NCI-H446 (cell line): ENCODE results near the gene MIEF1.

Experiments
- DNase-seq, 2 experiments: peaks; one replicate each; lab custom pipeline; 2025; lab: John Stamatoyannopoulos, UW

The MIEF1 gene

DNA sequence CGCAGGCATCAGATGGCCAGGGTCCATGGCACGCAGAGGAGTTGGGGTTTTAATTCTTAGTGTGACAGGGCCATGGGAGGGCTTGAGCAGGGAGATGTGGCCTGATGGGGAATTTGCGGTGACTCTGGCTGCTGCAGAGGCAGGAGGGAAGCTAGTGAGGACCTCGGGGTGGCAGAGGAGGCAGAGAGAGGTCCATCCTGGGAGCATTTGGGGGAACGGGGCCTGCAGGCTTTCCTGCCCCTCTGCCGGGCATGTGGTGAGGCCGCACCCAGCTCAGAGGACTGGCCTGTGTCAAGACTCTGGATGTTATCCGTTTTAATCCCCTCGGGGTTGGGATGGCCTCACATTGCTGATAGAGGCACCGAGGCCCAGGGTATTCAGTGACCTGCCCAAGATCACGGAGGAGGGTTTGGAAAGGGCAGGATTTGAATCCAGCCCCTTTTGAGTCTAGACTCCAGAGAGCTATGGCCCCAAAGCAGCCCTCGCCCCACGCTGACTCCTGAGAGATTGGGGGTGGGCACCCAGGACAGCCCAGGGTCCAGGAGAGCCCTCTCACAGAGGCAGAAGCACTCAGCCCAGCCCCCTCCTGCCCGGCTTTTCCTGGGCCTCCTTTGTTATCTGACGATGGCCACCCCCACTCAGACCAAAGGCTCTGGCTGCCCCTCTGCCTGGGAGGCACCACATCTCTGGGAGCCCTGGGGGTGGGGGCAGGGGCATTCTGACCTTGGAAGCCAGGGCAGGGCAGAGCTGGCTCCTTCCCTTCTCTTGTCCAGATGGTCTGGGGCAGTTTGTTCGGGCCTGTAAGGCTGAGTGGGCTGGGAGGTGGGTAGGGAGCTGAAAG lies 31.4 kb upstream of the MIEF1 start:
- no peak for DNase-seq

DNA sequence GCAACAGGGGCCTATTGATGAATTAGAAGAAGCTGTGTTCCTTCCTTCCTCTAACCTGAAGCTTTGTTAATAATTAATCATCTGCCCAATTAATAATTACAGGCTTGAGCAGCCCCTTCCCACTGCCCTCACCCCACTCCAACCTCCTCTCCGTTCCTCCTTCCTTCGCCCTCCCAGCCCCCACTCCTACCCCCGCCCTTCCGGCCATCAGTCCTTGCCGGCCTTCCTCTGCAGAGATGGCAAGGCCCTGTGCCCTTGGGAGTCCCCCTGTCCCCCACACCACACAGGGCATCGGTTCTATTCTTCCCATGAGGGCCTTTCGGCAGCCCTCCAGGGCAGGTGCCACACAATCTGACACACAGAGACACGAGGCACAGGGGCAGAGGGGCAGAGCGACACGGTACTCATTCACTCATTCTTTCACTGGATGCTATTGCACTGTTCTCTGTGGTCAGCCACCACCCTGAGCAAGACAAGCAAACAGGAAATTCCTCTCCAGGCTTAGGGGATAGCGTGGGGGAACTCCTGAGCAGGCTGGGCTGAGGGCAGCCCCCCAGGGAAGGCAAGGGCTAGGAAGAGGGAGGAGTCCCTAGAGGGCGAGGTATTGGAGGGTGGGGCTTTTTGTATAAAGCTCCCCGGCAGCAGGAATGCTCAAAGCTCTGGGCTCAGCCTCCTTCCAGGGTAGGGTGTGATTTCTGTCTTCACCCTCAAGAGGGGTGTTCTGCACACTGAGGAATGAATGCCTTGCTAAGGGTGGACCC lies 30.5 kb upstream of the MIEF1 start:
- no peak for DNase-seq

DNA sequence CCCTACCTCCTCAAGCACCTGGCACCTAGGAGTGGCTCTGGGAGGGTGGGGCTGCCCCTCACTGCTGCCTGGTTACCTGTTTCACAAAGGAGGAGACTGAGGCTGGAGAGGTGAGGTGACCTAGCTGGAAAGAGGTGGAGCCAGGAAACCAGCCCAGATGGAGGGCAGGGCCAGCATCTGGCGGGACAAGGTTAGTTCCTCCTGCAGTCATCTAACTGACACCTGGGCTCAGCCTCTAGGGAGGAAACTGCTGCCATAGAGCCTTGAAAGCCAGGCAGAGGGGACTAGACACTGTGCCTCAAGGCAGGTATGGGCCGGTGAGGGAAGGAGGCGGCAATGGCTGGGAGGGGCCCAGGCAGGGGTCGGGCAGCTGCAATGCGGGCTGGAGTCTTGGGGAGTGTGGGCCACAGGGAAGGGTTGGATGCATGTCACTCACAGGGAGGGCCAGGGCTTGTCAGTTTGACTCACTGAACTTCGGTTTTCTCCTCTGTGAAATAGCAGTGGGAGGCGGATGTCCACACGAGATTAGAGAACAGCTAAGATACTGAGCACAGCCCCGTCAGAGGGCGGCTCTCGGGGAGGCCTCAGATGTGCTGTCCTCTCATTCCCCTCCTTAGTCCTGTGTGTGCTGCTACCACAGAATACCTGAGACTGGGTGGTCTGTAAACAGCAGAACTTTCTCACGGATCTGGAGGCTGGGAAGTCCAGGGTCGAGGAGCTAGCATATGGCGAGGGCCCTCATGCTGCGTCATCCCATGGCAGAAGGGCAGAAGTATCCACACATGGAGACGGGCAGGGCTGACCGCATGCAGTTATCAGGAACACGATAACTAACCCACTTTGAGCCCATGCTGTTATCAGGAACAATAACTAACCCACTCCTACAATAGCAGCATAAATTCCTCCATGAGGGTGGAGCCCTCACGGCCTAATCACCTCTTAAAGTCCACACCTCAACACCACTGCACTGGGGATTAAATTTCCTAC lies 29.2 kb upstream of the MIEF1 start:
- no peak for DNase-seq

DNA sequence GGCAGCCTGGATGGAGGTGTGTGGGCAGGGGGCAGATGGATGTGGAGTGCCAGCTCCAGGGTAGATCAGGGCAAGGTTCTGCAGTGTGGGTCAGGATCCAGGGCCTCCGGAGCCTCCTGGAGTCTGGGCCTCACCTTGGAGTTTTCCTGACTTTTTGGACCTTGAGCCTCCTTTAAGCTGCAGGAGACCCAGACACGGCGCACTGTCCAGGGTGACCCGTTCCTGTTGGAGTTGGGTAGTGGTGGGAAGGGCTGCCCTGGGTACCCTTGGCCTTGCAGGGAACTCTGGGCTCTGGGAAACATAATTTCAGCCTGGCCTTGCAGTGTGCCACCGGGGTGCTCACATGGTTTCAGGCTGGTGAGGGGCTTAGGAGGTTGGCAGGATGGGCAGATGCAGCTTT lies 28.2 kb upstream of the MIEF1 start:
- no peak for DNase-seq

DNA sequence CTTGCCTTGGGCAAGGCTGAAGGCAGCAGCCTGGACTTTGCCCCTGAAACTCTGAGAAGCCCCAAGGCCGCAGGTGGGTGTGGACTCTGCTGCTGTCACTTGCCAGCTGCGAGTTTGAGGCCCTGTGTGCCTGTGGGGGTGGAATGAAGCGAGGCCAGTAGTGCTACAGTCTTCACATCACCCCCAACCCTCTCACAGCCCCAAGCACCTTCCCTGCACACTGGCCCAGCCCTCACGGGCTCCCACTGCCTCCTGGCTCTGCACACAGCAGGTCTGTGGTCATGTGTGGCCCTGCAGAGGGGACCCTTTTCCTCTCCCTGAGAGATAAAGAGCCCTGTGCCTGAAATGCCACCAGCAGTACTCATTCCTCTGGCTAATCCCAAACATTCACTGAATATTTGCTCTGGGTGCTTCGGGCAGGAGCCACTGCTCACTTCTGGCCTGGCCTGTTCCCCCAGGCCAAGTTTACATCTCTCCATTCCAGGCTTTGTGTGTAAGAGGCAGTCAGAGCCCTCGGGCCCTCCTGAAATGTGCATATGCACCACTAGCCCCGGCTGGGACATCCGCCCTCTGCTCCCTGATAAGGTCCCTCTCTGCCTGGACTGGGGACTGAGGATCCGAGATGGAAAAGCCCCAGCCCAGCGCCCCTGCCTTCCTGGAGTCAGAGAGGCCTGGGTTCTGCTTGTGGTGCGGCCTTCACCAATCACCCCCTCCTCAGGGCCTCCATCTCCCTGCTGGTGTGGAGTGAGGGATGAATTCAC lies 27.6 kb upstream of the MIEF1 start:
- no peak for DNase-seq

DNA sequence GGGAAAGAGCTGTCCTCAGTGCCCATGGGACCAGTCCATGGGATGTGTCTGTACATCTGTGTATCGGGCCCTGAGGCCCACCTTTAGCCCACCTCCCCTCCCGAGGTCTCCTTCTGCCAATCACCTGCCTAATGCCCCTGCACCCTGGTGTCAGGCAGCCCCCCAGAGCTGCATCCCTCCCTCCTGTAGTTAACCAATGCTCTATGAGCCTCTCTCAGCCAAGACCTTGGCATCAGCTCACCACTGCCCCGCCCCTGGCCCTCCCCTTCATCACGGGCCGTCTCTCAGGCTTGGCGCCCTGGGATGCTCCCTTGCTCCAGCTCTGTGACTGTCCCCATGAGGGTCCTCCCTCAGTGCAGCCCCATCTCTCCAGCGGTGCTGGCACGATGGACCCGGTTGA lies 26.8 kb upstream of the MIEF1 start:
- no peak for DNase-seq

DNA sequence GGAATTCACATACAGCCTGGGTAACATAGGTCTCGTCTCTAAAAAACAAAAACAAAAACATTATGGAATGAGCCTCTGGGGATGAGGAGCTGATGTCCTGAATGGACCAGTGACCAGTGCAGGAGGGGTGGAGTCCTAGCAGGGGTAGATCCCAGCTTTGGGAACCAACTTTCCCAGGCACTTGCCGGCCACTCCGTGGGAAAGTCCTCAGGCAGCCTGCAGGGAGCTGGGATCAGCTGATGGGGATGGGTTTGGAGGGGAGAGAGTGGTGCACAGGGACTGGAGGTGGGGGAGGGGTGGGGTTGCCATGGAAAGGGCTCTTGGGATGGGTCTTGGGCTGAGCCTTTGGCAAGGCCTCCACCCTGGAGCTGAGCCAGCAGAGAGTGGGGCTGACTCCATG lies 26.2 kb upstream of the MIEF1 start:
- DNase-seq, result peak in 1 of 2 experiments; percentile 17

DNA sequence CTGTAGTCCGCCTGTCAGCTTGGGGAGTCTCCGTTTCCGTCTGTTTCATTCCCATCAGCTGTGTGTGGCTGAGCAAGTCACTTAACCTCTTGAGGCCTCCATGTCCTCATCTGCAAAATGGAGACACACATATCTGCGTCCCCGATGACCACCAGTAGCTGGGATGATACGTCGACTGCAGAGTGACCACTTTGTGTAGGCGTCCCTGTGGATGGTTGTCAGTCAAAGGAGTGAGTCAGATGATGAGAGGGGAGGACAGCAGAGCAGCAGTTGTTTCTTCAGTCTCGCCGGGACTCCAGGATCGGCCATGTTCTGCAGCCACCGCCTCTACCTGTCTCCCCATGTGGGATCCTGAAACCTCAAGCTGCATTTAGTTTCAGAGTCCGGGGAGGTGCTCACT lies 25.4 kb upstream of the MIEF1 start:
- no peak for DNase-seq

DNA sequence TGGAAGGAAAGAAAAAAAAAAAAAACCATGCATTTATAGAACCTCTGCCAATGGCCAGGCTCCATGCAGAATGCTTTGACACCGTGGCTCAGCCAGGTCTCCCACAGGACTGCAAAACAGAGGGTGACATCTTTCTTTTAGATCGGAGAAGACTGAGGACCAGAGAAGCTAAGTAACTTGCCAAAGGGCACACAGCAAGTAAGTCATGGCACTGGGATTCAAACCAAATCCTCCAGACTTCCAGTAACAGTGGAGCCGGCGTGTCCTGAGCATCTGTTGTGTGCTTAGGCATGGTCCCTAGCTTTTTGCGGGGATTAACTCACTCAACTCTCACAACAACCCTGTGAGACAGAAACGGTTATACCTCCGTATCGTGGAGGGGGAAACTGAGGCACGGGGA lies 24.5 kb upstream of the MIEF1 start:
- DNase-seq, result no peak

DNA sequence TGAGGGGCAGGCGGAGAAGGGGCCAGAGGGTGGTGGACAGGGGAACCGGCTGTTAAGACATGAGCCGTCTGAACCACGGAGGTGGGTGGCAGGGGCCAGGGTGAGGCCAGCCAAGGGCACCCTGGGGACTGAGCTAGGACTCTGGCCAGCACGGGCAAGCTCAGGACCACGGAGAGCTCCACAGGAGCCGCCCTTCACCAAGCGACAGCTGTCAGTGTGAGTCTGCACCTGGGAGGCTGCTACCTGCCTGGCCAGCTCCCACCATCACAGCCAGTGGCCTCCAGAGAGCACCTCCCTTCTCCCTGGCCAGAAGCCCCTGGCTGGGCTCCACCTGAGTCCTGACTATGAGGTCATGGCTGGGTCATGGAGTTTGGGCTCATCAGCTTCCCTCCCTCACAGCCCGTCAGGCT lies 23.6 kb upstream of the MIEF1 start:
- DNase-seq, result no peak

DNA sequence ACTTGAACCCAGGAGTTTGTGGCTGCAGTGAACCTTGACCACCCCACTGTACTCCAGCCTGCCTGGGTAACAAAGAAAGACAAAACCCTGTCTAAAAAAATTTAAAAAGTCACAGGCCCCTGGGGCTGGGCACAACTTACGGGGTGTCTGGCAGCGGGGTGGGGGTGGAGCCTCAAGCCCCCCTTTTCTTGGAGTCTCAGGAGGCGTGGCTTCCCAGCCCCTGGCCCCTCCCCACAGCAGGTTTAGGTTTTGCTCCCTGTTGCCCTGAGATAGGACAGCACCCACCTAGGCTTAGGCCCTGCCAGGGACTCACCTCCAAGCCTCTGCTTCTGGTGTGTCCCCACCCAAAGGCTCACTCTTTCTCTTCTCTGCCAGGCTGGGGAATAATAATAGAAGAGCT lies 22.8 kb upstream of the MIEF1 start:
- DNase-seq, result no peak

DNA sequence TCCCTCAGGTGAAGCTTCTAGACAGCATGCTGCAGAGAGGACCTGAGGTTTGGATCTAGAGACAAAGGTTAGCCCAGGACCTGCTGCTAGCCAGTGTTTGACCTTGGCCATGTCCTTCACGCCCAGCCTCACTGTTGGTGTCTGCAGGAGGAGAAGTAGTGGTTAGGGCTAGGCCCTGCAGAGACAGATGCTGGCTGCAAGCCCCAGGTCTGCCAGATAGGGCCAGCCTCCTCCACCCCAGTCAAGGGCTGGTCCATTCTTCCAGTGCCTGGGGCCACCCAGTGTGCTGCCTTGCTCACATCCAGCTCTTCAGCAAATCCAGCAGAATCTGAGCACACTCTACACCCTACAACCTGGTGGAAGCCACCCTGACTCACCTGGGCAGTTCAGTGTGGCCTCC lies 21.5 kb upstream of the MIEF1 start:
- no peak for DNase-seq

DNA sequence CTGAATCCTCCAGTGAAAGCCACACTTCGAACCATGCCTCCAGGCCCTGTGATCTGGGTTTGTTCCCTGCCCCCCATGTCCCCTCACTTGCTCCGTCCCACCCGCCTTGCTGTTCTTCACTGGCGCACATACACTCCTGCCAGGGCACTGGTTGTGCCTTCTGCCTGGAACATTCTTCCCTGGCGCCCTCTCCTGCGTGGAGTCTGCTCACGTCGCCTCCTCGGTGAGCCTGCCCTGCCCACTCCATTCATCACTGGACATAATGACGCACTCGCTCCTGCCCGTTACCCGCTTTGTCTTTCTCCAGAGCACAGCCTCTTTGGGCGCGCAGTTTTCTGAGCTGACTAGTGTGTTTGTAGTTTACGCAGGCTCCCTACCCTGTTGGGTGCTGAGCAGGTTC lies 21.0 kb upstream of the MIEF1 start:
- DNase-seq, result no peak

DNA sequence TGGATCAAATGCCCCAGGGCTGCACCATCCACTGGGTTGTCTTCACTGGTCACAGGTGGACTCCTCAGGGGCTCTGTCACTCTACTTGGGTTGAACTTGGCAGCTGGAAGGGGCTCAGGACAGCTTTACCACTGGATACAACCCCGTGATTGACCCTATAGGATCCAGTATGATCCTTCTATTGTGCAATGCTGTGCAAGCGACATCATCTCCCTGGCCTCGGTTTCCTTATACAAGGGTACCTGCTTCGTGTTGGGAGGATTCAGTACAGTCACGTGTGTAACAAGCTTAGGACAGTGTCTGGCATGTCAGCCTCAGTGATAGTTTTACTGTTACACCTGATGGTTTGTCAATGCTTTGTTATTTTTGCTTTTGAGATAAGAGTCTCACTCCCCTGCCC lies 20.5 kb upstream of the MIEF1 start:
- DNase-seq, result no peak

DNA sequence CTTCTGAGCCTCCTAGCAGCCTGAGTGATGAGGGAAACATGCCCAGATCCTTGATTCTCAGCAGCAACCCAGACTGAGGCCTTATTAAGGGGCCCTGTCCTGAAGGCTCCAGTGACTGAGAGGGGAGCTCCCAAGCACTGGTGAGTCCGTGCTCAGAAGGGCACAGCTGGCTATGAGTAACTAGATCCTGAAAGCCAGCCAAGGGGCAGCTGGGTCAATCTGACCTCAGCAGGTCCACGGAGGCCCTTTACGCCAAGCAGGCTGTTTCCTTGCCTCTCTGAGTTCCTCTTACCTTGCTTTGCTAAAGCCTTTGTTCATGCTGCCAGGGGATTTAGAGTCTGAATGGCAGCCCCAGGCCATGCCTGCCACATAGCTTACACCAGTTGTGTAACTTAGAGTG lies 19.3 kb upstream of the MIEF1 start:
- DNase-seq, result no peak

DNA sequence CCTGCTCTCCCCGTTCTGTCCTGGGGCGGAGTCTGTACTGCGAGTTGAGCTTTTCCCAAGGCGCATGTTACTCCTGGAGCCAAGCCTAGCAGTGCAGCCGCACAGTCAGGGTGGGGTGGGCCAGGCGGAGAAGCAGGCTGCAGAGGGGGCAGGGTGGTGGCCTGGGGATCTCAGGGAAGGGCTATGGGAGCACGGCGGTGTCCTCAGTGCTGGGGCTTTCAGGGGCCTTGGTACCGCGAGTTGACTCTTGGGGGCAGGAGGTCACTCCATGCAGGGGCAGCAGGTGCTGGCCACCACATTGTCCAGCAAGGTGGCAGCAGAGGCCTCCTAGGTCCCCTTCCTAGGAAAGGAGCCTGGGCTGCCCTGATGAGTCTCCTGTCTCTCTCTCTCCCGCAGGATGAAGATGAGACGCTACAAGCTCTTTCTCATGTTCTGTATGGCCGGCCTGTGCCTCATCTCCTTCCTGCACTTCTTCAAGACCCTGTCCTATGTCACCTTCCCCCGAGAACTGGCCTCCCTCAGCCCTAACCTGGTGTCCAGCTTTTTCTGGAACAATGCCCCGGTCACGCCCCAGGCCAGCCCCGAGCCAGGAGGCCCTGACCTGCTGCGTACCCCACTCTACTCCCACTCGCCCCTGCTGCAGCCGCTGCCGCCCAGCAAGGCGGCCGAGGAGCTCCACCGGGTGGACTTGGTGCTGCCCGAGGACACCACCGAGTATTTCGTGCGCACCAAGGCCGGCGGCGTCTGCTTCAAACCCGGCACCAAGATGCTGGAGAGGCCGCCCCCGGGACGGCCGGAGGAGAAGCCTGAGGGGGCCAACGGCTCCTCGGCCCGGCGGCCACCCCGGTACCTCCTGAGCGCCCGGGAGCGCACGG lies 14.9 kb upstream of the MIEF1 start:
- no peak for DNase-seq

DNA sequence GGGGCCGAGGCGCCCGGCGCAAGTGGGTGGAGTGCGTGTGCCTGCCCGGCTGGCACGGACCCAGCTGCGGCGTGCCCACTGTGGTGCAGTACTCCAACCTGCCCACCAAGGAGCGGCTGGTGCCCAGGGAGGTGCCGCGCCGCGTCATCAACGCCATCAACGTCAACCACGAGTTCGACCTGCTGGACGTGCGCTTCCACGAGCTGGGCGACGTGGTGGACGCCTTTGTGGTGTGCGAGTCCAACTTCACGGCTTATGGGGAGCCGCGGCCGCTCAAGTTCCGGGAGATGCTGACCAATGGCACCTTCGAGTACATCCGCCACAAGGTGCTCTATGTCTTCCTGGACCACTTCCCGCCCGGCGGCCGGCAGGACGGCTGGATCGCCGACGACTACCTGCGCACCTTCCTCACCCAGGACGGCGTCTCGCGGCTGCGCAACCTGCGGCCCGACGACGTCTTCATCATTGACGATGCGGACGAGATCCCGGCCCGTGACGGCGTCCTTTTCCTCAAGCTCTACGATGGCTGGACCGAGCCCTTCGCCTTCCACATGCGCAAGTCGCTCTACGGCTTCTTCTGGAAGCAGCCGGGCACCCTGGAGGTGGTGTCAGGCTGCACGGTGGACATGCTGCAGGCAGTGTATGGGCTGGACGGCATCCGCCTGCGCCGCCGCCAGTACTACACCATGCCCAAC lies 14.1 kb upstream of the MIEF1 start:
- no peak for DNase-seq

DNA sequence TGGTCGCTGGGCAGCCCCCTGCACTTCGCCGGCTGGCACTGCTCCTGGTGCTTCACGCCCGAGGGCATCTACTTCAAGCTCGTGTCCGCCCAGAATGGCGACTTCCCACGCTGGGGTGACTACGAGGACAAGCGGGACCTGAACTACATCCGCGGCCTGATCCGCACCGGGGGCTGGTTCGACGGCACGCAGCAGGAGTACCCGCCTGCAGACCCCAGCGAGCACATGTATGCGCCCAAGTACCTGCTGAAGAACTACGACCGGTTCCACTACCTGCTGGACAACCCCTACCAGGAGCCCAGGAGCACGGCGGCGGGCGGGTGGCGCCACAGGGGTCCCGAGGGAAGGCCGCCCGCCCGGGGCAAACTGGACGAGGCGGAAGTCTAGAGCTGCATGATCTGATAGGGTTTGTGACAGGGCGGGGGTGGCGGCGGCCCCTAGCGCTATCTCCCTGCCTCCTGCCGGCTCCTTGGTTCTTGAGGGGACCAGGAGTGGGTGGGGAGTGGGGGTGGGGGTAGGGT lies 13.5 kb upstream of the MIEF1 start:
- DNase-seq, result no peak
